OCI-LY7 (cell line): ENCODE data around the gene SLC7A11.

Experiments used
- EZH2phosphoT487 ChIP-seq: fragments of 200-600 bp; sonication (generic); IDR thresholded peaks from 2 replicates; pipeline ENCODE4 v1.6.1; 2018; ENCODE audit warnings: low read depth, borderline replicate concordance, mild to moderate bottlenecking, mixed run types, antibody characterized with exemption, low read length, moderate library complexity, mixed read lengths
- TF ChIP-seq, protein P1 (sequence below): fragments of 200-600 bp; sonication (generic); conservative IDR thresholded peaks from 2 replicates; pipeline ENCODE4 v1.5.1; 2014; ENCODE audit warnings: mild to moderate bottlenecking, antibody characterized with exemption, low read length, moderate library complexity, mixed read lengths

DNA sequence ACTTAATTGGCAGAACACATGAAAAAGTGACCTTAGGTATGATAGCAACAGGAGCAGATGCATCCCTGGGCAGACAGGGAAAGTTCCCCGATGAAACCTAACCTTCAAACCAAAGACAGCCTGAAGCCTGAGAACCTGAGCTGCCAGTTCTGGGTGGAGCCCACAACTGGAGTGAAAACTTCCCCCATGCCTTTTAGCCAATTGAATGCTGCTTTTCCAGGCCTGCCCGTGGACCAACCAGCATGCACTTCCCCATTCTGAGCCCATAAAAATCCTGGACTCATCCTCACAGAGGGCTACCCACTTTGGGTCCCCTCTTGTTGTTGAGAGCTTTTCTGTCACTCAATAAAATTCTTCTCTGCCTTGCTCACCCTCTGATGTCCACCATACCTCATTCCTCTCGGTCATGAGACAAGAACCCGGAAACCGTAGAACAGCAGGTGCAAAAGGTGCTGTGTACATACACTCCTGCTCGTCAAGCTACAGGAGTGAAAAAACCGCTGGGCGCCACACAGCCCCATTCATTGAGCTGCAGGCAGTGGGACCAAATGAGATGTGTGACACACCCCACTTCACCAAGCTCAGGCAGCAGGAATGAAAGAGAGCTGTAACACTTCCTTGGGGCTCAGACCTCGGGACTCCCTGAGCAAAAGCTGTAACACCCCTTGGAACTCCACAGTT lies 13.9 kb upstream of the SLC7A11 start:
- TF ChIP-seq, protein P1, sequence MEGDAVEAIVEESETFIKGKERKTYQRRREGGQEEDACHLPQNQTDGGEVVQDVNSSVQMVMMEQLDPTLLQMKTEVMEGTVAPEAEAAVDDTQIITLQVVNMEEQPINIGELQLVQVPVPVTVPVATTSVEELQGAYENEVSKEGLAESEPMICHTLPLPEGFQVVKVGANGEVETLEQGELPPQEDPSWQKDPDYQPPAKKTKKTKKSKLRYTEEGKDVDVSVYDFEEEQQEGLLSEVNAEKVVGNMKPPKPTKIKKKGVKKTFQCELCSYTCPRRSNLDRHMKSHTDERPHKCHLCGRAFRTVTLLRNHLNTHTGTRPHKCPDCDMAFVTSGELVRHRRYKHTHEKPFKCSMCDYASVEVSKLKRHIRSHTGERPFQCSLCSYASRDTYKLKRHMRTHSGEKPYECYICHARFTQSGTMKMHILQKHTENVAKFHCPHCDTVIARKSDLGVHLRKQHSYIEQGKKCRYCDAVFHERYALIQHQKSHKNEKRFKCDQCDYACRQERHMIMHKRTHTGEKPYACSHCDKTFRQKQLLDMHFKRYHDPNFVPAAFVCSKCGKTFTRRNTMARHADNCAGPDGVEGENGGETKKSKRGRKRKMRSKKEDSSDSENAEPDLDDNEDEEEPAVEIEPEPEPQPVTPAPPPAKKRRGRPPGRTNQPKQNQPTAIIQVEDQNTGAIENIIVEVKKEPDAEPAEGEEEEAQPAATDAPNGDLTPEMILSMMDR, result no peak
- no peak for TF ChIP-seq EZH2phosphoT487
